GM23338 (cell line): ENCODE measurements around the gene ETFB. TPM values are rescaled to one million over a fixed set of nuclear protein-coding genes. Genes with fewer than 3 reads are reported as not detected.

ENCODE experiments used
- ATAC-seq: fragments of 200-7000 bp; cut with Tn5 transposase; 3 replicates; pipeline ENCODE4 v1.9.1; 2020
- DNase-seq: peaks from one replicate; pipeline ENCODE4 v3.0.0-alpha.2; 2015; ENCODE audit warnings: low spot score
- H2AFZ ChIP-seq: fragments of 200-600 bp; sonication (generic); 2 replicates; pipeline ENCODE4 v1.8.0; 2016; ENCODE audit warnings: antibody characterized with exemption, mild to moderate bottlenecking, moderate library complexity
- H3F3A ChIP-seq: fragments of 200-600 bp; sonication (generic); replicated peaks from 2 replicates; pipeline ENCODE4 v1.8.0; 2017; ENCODE audit warnings: antibody characterized with exemption, mixed run types, low read depth
- H3K27ac ChIP-seq: fragments of 200-600 bp; sonication (generic); 2 replicates; pipeline ENCODE4 v1.6.1; 2016; ENCODE audit warnings: low read depth
- H3K27me3 ChIP-seq: fragments of 200-600 bp; sonication (generic); 2 replicates; pipeline ENCODE4 v1.8.0; 2016; ENCODE audit warnings: mild to moderate bottlenecking, mixed run types, moderate library complexity; ENCODE audit not compliant: insufficient read depth
- H3K36me3 ChIP-seq: fragments of 200-600 bp; sonication (generic); 2 replicates; pipeline ENCODE4 v1.8.0; 2016; ENCODE audit warnings: mild to moderate bottlenecking; ENCODE audit not compliant: insufficient read depth
- H3K4me1 ChIP-seq: fragments of 200-600 bp; sonication (generic); 2 replicates; pipeline ENCODE4 v1.8.0; 2016; ENCODE audit warnings: mild to moderate bottlenecking, moderate library complexity; ENCODE audit not compliant: insufficient read depth
- H3K4me2 ChIP-seq: fragments of 200-600 bp; sonication (generic); 2 replicates; pipeline ENCODE4 v1.7.1; 2017; ENCODE audit warnings: mixed run types
- H3K4me3 ChIP-seq: fragments of 200-600 bp; sonication (generic); 2 replicates; pipeline ENCODE4 v1.6.1; 2016; ENCODE audit warnings: mixed run types
- H3K79me2 ChIP-seq: fragments of 200-600 bp; sonication (generic); replicated peaks from 2 replicates; pipeline ENCODE4 v1.8.0; 2017; ENCODE audit warnings: mild to moderate bottlenecking; ENCODE audit not compliant: insufficient read depth
- H3K9me2 ChIP-seq: fragments of 200-600 bp; sonication (generic); 2 replicates; pipeline ENCODE4 v1.8.0; 2017; ENCODE audit not compliant: insufficient read depth
- H4K20me1 ChIP-seq: fragments of 200-600 bp; sonication (generic); replicated peaks from 2 replicates; pipeline ENCODE4 v1.8.0; 2017; ENCODE audit warnings: mild to moderate bottlenecking; ENCODE audit not compliant: insufficient read depth
- H3K27ac Mint-ChIP-seq: 2 replicates; pipeline ENCODE4 v1.8.0; 2020; ENCODE audit warnings: inconsistent platforms, mild to moderate bottlenecking, moderate library complexity, mixed read lengths
- H3K27me3 Mint-ChIP-seq: 3 replicates; pipeline ENCODE4 v1.8.0; 2022; ENCODE audit warnings: low read depth, mild to moderate bottlenecking, moderate library complexity, mixed read lengths, inconsistent platforms; ENCODE audit not compliant: insufficient read depth, poor library complexity
- H3K36me3 Mint-ChIP-seq: 3 replicates; pipeline ENCODE4 v1.8.0; 2021; ENCODE audit warnings: low read depth, mild to moderate bottlenecking, inconsistent platforms, moderate library complexity, mixed read lengths
- H3K4me1 Mint-ChIP-seq: 3 replicates; pipeline ENCODE4 v1.8.0; 2020; ENCODE audit warnings: mild to moderate bottlenecking, inconsistent platforms, mixed read lengths
- H3K4me3 Mint-ChIP-seq: 3 replicates; pipeline ENCODE4 v1.8.0; 2021; ENCODE audit warnings: moderate library complexity, mild to moderate bottlenecking, inconsistent platforms, mixed read lengths
- H3K9me3 Mint-ChIP-seq: 3 replicates; pipeline ENCODE4 v1.8.0; 2020; ENCODE audit warnings: moderate library complexity, mild to moderate bottlenecking, inconsistent platforms, mixed read lengths
- CREB1 ChIP-seq: fragments of 250-450 bp; sonication (Bioruptor Pico); IDR thresholded peaks from 2 replicates; pipeline ENCODE4 v1.5.0; 2020; ENCODE audit warnings: low read depth, mild to moderate bottlenecking, moderate library complexity
- CTCF ChIP-seq, 2 experiments: fragments of 200-600 bp in 1 of 2; sonication (generic) in 1 of 2; conservative IDR thresholded peaks; 2 replicates each; pipeline versions ENCODE4 v1.5.1 to v1.6.1; 2016 to 2017; ENCODE audit warnings: antibody characterized with exemption in 2 of 2, low read depth in 2 of 2, mild to moderate bottlenecking in 2 of 2, moderate library complexity in 1 of 2
- EZH2phosphoT487 ChIP-seq: fragments of 200-600 bp; sonication (generic); IDR thresholded peaks from one replicate; pipeline ENCODE4 v1.8.1; 2018; ENCODE audit warnings: antibody characterized with exemption; ENCODE audit not compliant: unreplicated experiment
- NANOG ChIP-seq: IDR thresholded peaks from 2 replicates; pipeline ENCODE4 v1.6.1; 2016; ENCODE audit warnings: antibody characterized with exemption, borderline replicate concordance
- POLR2AphosphoS5 ChIP-seq: IDR thresholded peaks from 2 replicates; pipeline ENCODE4 v1.6.1; 2016; ENCODE audit warnings: antibody characterized with exemption, low read depth
- REST ChIP-seq: IDR thresholded peaks from one replicate; pipeline ENCODE4 v1.6.1; 2018; ENCODE audit warnings: antibody characterized with exemption; ENCODE audit not compliant: unreplicated experiment
- STAT1 ChIP-seq: IDR thresholded peaks from one replicate; pipeline ENCODE4 v1.6.1; 2016; ENCODE audit warnings: antibody characterized with exemption; ENCODE audit not compliant: unreplicated experiment
- ZNF331 ChIP-seq: fragments of 250-450 bp; sonication (Bioruptor Pico); IDR thresholded peaks from 2 replicates; pipeline ENCODE4 v1.5.0; 2020; ENCODE audit warnings: low read depth, mild to moderate bottlenecking, moderate library complexity
- polyA plus RNA-seq: library from polyadenylated mRNA; unstranded; fragments of >200 nt; fragmentation: Nextera tagmentation; extraction: Ambion mirVana; gene quantifications from 2 replicates; pipeline ENCODE4 v1.2.1, GENCODE V29; 2016
- total RNA-seq: library from RNA; depleted of rRNA; stranded (reverse); fragments of >200 nt; shearing (Covaris generic); gene quantifications from 2 replicates; pipeline ENCODE4 v1.2.3, GENCODE V29; 2014

ETFB gene
- total and polyA plus RNA-seq, 2 experiments from 2014 or later: 37.3 to 63.4 TPM

GRCh38 chr19:51351266-51351990 is 14.8 kb downstream of the ETFB start (continued):
- no peak for TF ChIP-seq CTCF (conservative IDR thresholded peaks at IDR 0.05; ENCODE audit: low read depth in 2 of 2)
- TF ChIP-seq POLR2AphosphoS5: no peak
- no peak for TF ChIP-seq EZH2phosphoT487
- no peak for TF ChIP-seq ZNF331
- TF ChIP-seq NANOG: no peak

GRCh38 chr19:51347209-51347928 is 18.8 kb downstream of the ETFB start:
- Mint-ChIP-seq H3K9me3 (no peaks in the 10 kb centered on the region), H3K36me3 (peaks cover 13% of the 10 kb centered on the region), H3K4me3 (no peak overlapping the region), H3K27ac (no peak overlapping the region), H3K27me3 (peaks cover 1% of the 10 kb centered on the region), H3K4me1 (peaks cover 9% of the 10 kb centered on the region)
- Histone ChIP-seq H3K9me2 (no peaks in the 10 kb centered on the region), H3K27ac (no peak overlapping the region), H3K27me3 (no peaks in the 10 kb centered on the region), H3F3A (no peaks in the 10 kb centered on the region), H3K4me1 (peaks cover 9% of the 10 kb centered on the region), H4K20me1 (no peaks in the 10 kb centered on the region; the same call in 1 of the 2 replicates), H3K4me2 (no peak overlapping the region), H3K36me3 (no peaks in the 10 kb centered on the region), H3K4me3 (no peak overlapping the region), H2AFZ (no peak overlapping the region), H3K79me2 (no peaks in the 10 kb centered on the region)
- DNase-seq: no peak
- ATAC-seq: no peak
- no peak for TF ChIP-seq POLR2AphosphoS5
- no peak for TF ChIP-seq CREB1 (CRISPR knock-in tag)
- TF ChIP-seq STAT1: no peak
- TF ChIP-seq ZNF331: no peak
- TF ChIP-seq EZH2phosphoT487: no peak

- Histone ChIP-seq H3K27me3 (peaks cover 2% of the 10 kb centered on the region; the same call in 1 of the 2 replicates), H3K4me2 (no peak overlapping the region), H4K20me1 (no peaks in the 10 kb centered on the region; the same call in 1 of the 2 replicates), H3K9me2 (no peaks in the 10 kb centered on the region), H3K4me1 (peaks cover 14% of the 10 kb centered on the region), H3F3A (no peaks in the 10 kb centered on the region), H3K79me2 (no peaks in the 10 kb centered on the region), H3K27ac (no peak overlapping the region), H3K4me3 (no peak overlapping the region), H3K36me3 (no peaks in the 10 kb centered on the region), H2AFZ (no peak overlapping the region)
- Mint-ChIP-seq H3K27me3 (peaks cover 3% of the 10 kb centered on the region), H3K36me3 (peaks cover 6% of the 10 kb centered on the region), H3K4me3 (no peak overlapping the region), H3K27ac (no peak overlapping the region), H3K4me1 (peaks cover 13% of the 10 kb centered on the region), H3K9me3 (no peaks in the 10 kb centered on the region)
- ATAC-seq: peak; percentile 61
- no peak for TF ChIP-seq REST
- TF ChIP-seq CTCF (conservative IDR thresholded peaks at IDR 0.05; ENCODE audit: low read depth in 2 of 2): peak; percentile 42 to 59
- no peak for DNase-seq
These were observed 19.4 kb downstream of the ETFB start for GRCh38 chr19:51346742-51347141.
